Gastroesophageal sphincter (tissue), 2 donors: Measurements from ENCODE around the gene TECPR2.

Source experiments
- EP300 ChIP-seq: sonication (generic); formaldehyde crosslinking; IDR thresholded peaks from one replicate; pipeline ENCODE4 v1.6.1; 2017; ENCODE audit warnings: antibody characterized with exemption, mild to moderate bottlenecking
- POLR2A ChIP-seq, 2 donors: fragments of 450-650 bp; IDR thresholded peaks; one replicate each; pipeline ENCODE4 v1.6.1; 2017; ENCODE audit warnings: antibody characterized with exemption in 2 of 2, mild to moderate bottlenecking in 2 of 2, moderate library complexity in 1 of 2
- POLR2AphosphoS5 ChIP-seq: sonication (generic); formaldehyde crosslinking; IDR thresholded peaks from one replicate; pipeline ENCODE4 v1.6.1; 2017; ENCODE audit warnings: antibody characterized with exemption

- no peak for TF ChIP-seq EP300
- no peak for TF ChIP-seq POLR2A (IDR thresholded peaks at IDR 0.05)
- TF ChIP-seq POLR2AphosphoS5 = no peak
Observed at GRCh38 chr14:102493096-102493495, 130.4 kb downstream of the TECPR2 start.
